Daoy (cell line): ENCODE data around the gene ZDHHC3. TPM values are rescaled to one million over a fixed set of nuclear protein-coding genes. Genes with fewer than 3 reads are reported as not detected.

Experiments
- DNase-seq: peaks from one replicate; pipeline ENCODE4 v3.0.0-alpha.2; 2015; ENCODE audit warnings: low read depth
- total RNA-seq: library from RNA; depleted of rRNA; stranded (reverse); fragments of >200 nt; shearing (Covaris generic); gene quantifications from 2 replicates; pipeline ENCODE4 v1.2.3, GENCODE V29; 2014

ZDHHC3 gene
- total RNA-seq, 1 experiment from 2014 or later, result 41.8 TPM

DNA sequence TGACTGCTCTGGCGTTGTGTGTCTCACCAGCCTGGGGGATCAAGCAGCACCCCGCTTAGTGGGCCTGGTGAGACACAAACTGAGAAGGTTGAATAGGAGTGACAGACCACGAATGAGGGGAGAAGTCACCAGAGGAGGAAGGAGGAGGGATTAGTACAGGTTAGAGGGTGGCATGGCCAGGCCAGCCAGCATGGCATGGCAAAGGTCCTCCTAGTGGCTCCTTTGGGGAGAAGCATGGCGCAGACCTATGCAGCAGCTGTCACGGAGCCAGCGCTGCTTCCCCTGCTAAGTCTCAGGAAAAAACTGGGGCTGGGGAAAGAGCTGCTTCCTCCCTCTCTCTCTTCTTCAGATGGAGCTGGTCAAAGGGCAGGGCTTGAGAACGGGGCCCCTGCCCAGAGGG is 48.6 kb downstream of the ZDHHC3 start:
- DNase-seq, result no peak

- no peak for DNase-seq
These were observed 49.1 kb downstream of the ZDHHC3 start for GRCh38 chr3:44926921-44927320.

DNA sequence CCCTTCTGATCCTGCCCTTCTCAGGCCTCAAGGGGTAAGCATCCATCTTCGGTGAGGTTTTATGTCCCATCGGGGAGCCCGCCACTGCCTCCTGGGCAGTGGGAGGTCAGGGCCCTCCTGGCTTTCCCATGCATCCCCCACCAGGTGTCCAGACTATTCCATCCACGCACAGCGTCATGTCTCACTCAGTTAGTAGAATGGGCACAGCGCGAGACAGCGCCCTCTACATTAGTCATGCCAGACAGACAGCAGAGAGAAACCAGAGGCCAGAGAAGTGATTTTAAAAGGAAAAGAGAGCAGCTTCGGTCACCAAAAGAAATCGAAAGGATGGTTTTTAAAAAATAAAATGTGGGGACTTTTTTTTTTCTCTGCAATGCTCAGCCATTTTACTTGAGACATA is 49.8 kb downstream of the ZDHHC3 start:
- no peak for DNase-seq

- DNase-seq, result no peak
These were observed 51.4 kb downstream of the ZDHHC3 start for GRCh38 chr3:44924457-44925084.

GRCh38 chr3:44923632-44924456 is 52.1 kb downstream of the ZDHHC3 start:
- no peak for DNase-seq

DNA sequence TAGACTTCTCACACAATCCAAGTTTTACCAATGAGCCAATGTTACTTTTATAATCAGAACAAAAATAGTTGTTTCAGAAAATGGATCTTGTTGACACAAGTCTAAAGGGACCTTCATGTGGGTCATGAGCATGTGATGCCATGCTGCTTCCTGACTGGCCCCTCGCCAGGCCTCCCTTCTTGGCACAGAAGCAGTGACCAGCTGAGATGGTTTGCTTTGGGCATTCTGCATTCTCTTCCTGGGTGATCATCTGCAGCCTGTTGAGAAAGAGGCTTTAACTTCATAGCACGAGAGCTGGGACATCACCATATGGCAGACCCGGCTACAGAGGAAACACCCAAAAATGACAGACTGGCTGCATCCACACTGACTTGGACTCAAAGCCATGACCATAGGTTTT is 55.9 kb downstream of the ZDHHC3 start:
- no peak for DNase-seq

GRCh38 chr3:44918581-44918980 is 57.4 kb downstream of the ZDHHC3 start:
- no peak for DNase-seq

GRCh38 chr3:44918087-44918486 is 57.9 kb downstream of the ZDHHC3 start:
- no peak for DNase-seq

DNA sequence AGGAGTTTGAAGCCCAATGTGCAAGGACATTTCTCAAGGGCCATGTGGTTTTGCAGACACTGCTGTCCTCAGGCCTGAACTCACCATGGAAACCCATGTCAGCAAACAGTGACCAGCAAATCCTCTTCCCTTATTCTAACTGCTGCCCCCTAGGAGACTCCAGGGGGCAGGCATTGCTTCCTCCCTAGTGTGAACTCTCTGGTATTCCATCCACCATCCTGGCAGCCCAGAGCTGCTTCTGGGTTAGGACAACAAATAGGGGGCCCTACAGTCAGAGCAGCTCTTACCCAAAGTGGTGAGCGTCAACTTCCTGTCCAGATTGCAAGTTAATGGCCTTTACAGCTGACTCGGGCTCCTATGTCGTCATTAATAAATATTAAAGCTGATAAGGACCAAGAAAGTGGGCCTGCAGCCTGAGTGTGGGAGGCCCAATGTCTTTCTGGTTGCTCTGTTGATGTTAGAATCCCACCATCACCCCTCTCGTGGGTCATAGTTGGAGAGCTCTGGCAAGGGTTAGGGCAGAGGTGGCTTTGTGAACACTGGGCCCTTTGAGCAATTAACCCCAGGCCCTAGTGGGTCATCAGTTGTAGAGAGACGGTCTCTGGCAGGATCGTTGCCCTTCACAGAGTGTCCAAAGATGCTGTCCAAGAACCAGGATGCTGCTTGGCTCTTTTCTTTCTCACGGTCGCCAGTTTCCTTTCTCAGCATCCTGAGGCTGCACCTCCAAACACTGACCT is 60.1 kb downstream of the ZDHHC3 start:
- no peak for DNase-seq

GRCh38 chr3:44914936-44915335 is 61.0 kb downstream of the ZDHHC3 start:
- no peak for DNase-seq

DNA sequence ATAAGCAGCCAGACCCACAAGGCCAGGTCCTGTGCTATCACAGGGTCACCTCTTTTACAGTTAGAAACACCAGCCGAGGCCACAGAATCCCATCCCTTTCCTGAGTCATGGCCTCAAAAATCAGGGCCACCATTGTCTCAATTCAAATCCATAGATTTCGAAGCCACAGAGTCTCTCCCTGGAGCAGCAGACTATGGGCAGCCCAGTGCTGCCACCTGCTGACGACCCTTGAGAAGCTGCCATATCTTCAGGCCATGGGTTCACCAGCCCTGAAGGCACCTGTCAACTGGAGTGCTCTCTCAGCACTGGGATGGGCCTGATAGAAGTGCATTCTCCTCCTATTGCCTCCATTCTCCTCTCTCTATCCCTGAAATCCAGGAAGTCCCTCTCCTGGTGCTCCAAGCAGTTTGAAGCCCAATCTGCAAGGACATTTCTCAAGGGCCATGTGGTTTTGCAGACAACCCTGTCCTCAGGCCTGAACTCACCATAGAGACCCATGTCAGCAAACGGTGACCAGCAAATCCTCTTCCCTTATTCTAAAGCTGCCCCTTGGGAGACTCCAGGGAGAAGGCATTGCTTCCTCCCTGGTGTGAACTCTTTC is 62.0 kb downstream of the ZDHHC3 start:
- DNase-seq, result peak; percentile 78

GRCh38 chr3:44910693-44911092 is 65.3 kb downstream of the ZDHHC3 start:
- no peak for DNase-seq

- no peak for DNase-seq
These were observed 66.9 kb downstream of the ZDHHC3 start for GRCh38 chr3:44909063-44909462.

GRCh38 chr3:44907612-44908011 is 68.4 kb downstream of the ZDHHC3 start:
- DNase-seq, result no peak

DNA sequence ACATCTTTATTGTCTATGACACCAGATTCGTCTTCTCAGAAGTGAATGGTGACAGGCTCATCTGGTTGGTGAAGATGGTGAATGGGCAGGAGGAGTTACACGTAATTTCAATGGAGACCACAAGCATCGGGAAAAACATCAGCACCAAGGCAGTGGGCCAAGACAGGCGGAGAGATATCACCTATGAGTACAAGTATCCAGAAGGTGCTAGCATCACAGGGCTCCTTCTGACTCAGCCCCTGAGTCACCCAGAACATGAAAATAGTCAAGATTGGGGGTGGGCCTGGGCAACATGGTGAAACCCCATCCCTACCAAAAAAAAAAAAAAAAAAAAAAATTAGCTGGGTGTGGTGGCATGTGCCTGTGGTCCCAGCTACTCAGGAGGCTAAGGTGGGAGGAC is 69.0 kb downstream of the ZDHHC3 start:
- DNase-seq, result peak; percentile 58

DNA sequence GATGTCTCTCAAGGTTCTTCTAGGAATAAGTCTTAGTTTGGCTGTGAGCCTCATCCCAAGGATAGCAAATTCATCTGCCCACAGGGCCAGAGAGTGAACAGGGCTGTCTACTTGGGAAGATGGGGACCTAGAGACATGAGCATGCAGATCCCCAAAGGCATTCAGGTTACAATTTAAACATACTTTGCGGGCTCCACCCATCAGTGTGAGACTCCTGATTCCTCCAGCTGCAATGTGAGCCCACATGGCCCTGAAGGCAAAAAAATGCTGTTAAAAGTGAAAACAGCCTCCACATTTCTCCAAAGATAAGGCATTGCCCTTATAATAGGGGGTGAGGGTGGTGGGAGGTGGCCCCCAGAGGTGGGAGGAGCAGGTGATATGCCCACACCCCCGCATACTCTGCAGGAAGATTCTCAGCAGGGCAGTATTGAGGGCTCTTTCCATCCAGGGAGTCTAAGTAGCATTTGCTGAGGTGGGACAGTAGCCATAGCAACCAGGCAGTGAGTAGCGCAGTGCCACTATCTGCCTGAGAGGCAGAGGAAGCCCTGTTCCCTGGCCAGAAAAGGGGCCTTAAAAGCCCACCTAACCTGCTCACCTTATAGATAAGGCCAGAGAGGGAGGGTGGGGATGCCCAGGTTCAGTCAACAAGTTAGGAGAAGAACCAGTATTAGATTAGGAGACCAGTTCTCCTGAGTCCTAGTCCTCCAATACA is 70.4 kb downstream of the ZDHHC3 start:
- DNase-seq, result no peak

GRCh38 chr3:44903751-44904150 is 72.2 kb downstream of the ZDHHC3 start:
- no peak for DNase-seq

GRCh38 chr3:44903314-44903713 is 72.7 kb downstream of the ZDHHC3 start:
- no peak for DNase-seq

DNA sequence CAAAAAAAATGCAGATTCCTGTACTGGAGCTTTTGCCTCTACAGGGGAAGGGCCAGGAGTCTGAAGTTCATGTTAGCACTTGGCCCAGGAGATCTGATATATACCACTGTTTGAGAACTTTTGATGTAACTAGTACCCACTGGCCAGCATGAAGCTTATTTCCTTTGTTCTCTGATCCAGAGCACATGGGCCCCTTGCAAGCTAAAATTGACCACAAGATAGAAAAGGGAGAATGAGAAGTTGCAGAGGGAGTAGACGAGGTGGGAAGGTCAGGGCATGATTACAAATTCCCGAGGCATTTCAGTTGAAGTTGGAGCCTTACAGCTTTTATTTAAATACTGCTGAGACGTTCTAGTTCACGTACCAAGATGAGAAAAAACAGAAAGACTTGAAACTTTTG is 73.3 kb downstream of the ZDHHC3 start:
- no peak for DNase-seq

DNA sequence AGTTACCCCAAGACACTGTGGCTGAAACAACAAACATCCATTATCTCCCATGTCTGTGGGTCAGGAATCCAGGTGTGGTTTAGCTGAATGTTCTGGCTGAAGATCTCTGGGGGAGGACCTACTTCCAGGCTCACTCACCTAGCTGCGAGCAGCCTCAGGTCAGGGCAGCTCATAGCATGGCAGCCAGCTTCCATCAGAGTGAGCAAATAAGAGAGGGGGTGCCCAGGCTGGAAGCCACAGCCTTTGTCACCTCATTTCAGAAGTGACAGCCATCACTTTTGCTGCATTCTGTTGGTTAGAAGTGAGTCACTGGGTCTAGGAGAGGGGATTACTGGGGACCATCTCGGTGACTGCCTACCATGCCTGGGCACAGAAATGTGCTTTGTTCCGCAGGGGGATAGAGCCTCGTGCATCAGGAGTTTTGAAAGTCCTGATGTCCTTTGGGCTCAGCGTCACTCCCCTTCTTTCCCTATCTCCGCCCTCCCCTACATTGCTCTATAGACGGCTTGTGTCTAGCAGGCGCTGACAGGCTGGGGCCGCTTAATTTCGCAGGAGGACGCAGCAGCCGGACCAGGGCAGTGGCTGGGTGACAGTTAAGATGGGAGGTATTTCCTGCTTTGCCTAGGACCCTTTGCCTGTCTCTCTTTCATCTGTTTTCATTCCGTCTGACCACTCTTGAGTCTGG is 76.1 kb downstream of the ZDHHC3 start:
- no peak for DNase-seq

- no peak for DNase-seq
These were observed 79.5 kb downstream of the ZDHHC3 start for GRCh38 chr3:44896440-44896839.
